Epithelial cell of proximal tubule (primary cell): ENCODE data around the gene NTM. TPM values are rescaled to one million over a fixed set of nuclear protein-coding genes. Genes with fewer than 3 reads are reported as not detected.

Source experiments
- DNase-seq: peaks from one replicate; pipeline ENCODE4 v3.0.0-alpha.2; 2011; ENCODE audit warnings: low read depth
- H3K4me3 ChIP-seq: 2 replicates; pipeline ENCODE4 v1.5.1; 2011; ENCODE audit warnings: low read depth, mild to moderate bottlenecking, low read length
- CTCF ChIP-seq: conservative IDR thresholded peaks from 2 replicates; pipeline ENCODE4 v1.5.1; 2012; ENCODE audit warnings: low read depth, mild to moderate bottlenecking, low read length
- total RNA-seq: library from RNA; depleted of rRNA; stranded (reverse); fragments of >200 nt; gene quantifications from 2 replicates; pipeline ENCODE4 v1.2.3, GENCODE V29; 2015

NTM gene
- total RNA-seq, 1 donor from 2014 or later, result 5.3 TPM

- TF ChIP-seq CTCF, result no peak
- no peak for DNase-seq
- no peak overlapping the region for H3K4me3 ChIP-seq
Observed at GRCh38 chr11:131841925-131842635, 471.7 kb downstream of the NTM start.

- no peak for DNase-seq
- H3K4me3 ChIP-seq, result no peak overlapping the region
- TF ChIP-seq CTCF, result no peak
Observed at GRCh38 chr11:131845255-131845654, 474.8 kb downstream of the NTM start.

- DNase-seq, result no peak
- no peak for TF ChIP-seq CTCF
- no peak overlapping the region for H3K4me3 ChIP-seq
Observed at GRCh38 chr11:131849485-131849884, 479.1 kb downstream of the NTM start.

- no peak overlapping the region for H3K4me3 ChIP-seq
- no peak for TF ChIP-seq CTCF
- no peak for DNase-seq
Observed at GRCh38 chr11:131850507-131850906, 480.1 kb downstream of the NTM start.

- TF ChIP-seq CTCF, result no peak
- H3K4me3 ChIP-seq, result no peak overlapping the region
- no peak for DNase-seq
Observed at GRCh38 chr11:131851964-131852755, 481.7 kb downstream of the NTM start.

- no peak for DNase-seq
Observed at GRCh38 chr11:131852757-131853156, 482.3 kb downstream of the NTM start.

More at GRCh38 chr11:131852757-131853156, 482.3 kb downstream of the NTM start:
- no peak for TF ChIP-seq CTCF
- no peak overlapping the region for H3K4me3 ChIP-seq
